GM12872 (cell line): ENCODE measurements around the gene LRRC8E.

Experiments
- TF ChIP-seq, protein P1 (sequence below): IDR thresholded peaks from 3 replicates; pipeline ENCODE4 v1.5.1; 2011; ENCODE audit warnings: low read depth, mild to moderate bottlenecking, low read length, moderate library complexity; ENCODE audit not compliant: insufficient read depth

The LRRC8E gene

DNA sequence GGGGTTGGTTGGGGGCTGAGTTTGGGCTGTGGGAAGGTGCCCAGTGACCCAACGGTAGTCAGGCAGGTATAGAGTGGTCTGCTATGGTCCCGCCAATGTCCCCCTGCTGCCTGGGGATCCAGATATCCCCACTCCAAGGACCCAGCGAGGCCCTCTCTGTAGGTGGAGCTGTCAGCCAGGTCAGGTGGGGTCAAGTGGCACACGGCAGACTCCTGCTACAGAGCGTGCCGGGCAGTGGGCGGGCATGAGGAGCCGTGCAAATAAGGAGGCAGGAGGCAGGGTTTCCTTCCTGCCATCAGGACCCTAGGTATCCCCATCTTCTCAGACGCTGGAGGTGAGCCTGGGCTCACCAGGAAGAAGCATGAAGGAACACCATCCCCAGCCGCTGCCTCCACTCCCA, 43.4 kb upstream of the LRRC8E start:
- TF ChIP-seq, protein P1, sequence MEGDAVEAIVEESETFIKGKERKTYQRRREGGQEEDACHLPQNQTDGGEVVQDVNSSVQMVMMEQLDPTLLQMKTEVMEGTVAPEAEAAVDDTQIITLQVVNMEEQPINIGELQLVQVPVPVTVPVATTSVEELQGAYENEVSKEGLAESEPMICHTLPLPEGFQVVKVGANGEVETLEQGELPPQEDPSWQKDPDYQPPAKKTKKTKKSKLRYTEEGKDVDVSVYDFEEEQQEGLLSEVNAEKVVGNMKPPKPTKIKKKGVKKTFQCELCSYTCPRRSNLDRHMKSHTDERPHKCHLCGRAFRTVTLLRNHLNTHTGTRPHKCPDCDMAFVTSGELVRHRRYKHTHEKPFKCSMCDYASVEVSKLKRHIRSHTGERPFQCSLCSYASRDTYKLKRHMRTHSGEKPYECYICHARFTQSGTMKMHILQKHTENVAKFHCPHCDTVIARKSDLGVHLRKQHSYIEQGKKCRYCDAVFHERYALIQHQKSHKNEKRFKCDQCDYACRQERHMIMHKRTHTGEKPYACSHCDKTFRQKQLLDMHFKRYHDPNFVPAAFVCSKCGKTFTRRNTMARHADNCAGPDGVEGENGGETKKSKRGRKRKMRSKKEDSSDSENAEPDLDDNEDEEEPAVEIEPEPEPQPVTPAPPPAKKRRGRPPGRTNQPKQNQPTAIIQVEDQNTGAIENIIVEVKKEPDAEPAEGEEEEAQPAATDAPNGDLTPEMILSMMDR = no peak

DNA sequence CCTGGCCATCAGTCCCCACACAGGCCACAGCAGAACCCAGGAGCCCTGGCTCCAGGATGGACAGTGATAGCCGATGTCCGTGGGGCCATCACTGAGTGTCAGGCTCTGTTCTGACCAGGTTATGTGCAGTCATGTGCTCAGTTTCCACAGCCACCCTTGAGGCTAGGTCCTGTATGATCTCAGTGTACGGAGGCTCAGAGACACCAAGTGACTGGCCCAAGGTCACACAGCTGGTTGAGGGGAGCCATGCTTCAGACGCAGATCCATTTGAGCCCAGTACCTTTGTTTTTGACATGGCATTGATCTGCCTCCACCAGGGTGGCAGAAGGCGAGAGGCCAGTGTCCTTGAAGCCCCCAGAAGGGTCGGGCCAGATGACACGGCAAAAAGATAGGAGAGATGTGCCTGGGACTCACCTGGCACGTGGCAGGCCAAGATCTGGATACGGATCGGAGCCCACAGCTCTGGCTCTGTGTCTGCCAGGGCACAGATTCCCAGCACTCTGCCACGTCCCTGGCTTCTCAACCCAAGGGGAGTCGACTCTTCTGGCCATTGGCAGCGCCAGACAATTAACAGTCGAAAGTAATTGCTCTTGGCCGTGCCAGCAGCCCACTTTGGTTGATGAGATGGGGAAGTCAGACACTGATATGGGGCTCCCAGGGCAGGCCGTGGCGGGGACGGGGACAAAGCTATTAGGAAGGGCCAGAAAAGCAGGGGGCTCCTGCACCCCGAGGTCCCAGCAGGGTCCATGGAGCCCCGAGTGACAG, 42.7 kb upstream of the LRRC8E start:
- TF ChIP-seq, protein P1 = no peak

DNA sequence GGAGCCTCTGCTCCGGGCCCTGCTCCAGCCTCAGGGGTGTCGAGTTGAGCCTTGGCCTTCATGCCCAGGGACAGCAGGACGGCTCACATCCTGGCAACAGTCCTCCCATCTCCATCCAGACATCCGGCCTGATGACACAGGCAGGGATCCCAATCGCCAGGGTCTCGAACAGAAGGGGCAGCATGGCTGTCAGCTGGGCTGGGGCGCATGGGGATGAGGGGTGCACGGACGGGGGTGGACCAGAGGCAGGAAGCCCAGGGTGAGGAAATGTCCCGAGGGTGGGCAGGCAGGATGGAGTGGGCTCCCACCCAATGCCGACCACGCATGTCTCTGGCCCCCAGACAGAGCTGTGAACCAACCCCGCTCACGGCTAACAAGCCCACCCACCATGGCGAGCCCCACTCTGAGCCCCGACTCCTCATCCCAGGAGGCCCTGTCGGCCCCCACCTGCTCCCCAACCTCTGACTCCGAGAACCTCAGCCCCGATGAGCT, 42.1 kb upstream of the LRRC8E start:
- TF ChIP-seq, protein P1 = no peak

DNA sequence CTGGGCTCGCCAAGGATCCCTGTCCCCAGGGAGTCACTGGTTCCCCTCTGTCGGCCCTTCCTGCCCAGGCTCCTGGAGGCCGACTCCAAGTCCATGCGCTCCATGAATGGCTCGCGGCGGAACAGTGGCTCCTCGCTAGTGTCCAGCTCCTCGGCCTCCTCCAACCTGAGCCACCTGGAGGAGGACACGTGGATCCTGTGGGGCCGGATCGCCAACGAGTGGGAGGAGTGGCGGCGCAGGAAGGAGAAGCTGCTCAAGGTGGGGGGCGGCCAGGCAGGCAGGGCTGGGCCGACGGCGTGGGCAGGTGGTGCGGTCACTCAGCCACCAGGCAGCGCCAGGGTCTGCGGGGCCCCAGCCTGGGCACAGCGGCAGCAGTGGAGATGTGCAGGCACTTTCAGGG, 40.6 kb upstream of the LRRC8E start:
- TF ChIP-seq, protein P1 = no peak

DNA sequence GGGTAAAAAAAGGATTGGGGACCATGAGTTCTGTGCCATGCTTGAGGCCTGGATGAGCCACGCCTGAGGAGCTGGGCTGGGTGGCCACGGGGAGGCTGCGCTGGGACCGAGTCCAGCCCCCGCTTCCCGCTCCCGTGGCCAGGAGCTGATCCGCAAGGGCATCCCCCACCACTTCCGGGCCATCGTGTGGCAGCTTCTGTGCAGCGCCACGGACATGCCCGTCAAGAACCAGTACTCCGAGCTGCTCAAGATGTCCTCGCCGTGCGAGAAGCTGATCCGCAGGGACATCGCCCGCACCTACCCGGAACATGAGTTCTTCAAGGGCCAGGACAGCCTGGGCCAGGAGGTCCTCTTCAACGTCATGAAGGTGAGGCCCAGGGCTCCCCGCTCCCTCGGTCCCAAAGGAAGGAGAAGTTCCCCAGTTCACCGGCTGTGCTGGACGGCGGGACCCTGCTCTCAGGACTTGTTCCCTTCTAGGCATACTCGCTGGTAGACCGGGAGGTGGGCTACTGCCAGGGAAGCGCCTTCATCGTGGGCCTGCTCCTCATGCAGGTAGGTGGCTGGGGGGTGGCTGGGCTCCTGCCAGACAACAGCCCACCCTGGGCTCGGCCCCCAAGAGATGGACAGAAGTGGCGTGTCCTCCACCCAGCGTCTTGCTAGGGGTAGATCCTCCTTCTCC, 39.4 kb upstream of the LRRC8E start:
- TF ChIP-seq, protein P1 = no peak

DNA sequence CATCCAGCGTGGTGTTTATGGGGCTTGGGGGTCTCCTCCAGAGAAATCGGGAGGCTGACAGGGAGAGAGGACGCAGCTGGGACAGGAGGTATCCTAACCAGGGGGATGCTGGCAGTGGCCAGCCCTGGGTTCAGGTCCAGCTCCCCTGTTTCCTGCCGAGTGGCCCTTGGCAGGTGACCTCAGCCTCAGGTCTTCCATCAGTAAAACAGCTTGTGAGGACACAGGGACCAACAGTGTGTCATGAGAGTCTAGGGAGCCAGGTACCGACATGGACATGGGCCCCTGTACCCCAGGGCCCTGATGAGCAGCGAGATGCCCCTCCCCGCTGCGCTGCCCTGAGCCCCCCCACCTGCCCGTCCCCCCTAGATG, 38.7 kb upstream of the LRRC8E start:
- TF ChIP-seq, protein P1 = no peak

DNA sequence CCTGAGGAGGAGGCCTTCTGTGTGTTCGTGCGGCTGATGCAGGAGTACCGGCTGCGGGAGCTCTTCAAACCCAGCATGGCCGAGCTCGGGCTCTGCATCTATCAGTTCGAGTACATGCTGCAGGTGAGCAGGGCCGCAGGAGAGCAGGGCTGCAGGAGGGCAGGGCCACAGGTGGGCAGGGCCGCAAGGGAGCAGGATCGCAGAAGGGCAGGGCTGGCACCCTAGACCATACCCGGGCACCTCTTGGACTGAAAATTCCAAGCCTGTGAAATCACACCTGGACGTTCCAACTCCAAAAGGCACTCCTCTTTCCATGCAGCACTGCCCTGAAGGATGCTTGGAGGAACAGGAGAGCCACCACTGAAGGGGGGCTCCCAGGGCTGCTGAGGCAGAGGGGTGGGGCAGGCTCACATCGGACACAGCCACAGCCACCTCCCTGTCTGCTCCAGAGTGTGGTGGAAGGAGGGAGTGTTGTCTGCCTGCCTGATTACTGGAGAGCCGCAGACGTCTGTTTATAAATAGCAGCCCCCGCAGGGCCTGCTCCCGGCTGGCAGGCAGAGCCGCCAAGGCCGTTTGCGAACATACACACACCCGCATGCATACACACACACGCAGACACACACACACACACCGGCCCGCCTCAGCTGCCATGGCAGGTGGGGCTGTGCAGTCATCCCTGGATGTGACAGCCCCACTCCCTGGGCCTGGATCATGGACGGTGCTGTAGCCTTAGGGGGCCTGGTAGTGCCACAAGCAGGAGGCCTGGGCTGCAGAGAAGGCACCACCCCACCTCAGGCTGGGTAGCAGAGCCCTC, 38.1 kb upstream of the LRRC8E start:
- TF ChIP-seq, protein P1 = no peak
